Esophagus squamous epithelium (tissue), 4 donors: ENCODE results near the gene CD244.

Experiments used
- POLR2A ChIP-seq, 4 donors: fragments of 450-650 bp; IDR thresholded peaks; one replicate each; pipeline ENCODE4 v1.6.1; 2017; ENCODE audit warnings: antibody characterized with exemption in 4 of 4, mild to moderate bottlenecking in 4 of 4, moderate library complexity in 3 of 4
- TF ChIP-seq, protein P1 (sequence below), 6 experiments: fragments of 450-650 bp in 4 of 6; fragments of 200-600 bp in 2 of 6; sonication (generic) in 2 of 6; IDR thresholded peaks; one replicate each; pipeline ENCODE4 v1.5.1; 2016 to 2019; ENCODE audit warnings: antibody characterized with exemption in 6 of 6, mild to moderate bottlenecking in 4 of 6, moderate library complexity in 4 of 6

DNA sequence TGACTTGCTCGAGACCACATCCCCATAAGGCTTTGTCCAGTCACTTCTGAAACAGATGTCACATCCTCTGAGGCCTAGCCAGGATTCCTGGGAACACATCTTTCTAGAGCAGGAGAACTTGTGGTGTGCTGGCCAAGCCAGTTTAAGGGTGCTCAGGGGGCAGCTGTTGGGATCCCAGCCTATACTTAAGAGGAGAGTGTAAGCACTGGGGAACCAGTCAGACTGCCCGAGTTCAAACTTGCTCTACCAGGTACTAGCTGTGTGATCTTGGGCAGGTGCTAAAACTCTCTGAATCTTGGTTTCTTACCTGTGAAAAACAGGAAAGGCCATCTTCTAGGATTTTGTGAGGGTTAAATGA lies 82.3 kb downstream of the CD244 start:
- TF ChIP-seq, protein P1, sequence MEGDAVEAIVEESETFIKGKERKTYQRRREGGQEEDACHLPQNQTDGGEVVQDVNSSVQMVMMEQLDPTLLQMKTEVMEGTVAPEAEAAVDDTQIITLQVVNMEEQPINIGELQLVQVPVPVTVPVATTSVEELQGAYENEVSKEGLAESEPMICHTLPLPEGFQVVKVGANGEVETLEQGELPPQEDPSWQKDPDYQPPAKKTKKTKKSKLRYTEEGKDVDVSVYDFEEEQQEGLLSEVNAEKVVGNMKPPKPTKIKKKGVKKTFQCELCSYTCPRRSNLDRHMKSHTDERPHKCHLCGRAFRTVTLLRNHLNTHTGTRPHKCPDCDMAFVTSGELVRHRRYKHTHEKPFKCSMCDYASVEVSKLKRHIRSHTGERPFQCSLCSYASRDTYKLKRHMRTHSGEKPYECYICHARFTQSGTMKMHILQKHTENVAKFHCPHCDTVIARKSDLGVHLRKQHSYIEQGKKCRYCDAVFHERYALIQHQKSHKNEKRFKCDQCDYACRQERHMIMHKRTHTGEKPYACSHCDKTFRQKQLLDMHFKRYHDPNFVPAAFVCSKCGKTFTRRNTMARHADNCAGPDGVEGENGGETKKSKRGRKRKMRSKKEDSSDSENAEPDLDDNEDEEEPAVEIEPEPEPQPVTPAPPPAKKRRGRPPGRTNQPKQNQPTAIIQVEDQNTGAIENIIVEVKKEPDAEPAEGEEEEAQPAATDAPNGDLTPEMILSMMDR (IDR thresholded peaks at IDR 0.05), result no peak
- no peak for TF ChIP-seq POLR2A (IDR thresholded peaks at IDR 0.05)
